Measurements from ENCODE around the gene CDH23. TPM values are rescaled to one million over a fixed set of nuclear protein-coding genes. Genes with fewer than 3 reads are reported as not detected.

The CDH23 gene
- total and polyA plus RNA-seq, 2 of the 8 experiments (the other 6 are each of a cell fraction or from before 2014, with no cell fraction given): 1.9 to 4.9 TPM

- no peak for TF ChIP-seq ZNF274 (IDR thresholded peaks at IDR 0.05; ENCODE audit: borderline replicate concordance, extremely low read depth, low read length)
- TF ChIP-seq GTF2F1 (IDR thresholded peaks at IDR 0.05; ENCODE audit: borderline replicate concordance, low read depth, low read length): no peak
- no peak for TF ChIP-seq TEAD4 (IDR thresholded peaks at IDR 0.05; ENCODE audit: low read depth, low read length)
- no peak for TF ChIP-seq TBP (IDR thresholded peaks at IDR 0.05; ENCODE audit: low read depth, low read length)
- TF ChIP-seq TAF1 (IDR thresholded peaks at IDR 0.05; ENCODE audit: low read depth, low read length): no peak
- TF ChIP-seq POLR2AphosphoS5 (IDR thresholded peaks at IDR 0.05; ENCODE audit: low read depth, low read length): no peak
- no peak for TF ChIP-seq EZH2 (IDR thresholded peaks at IDR 0.05; ENCODE audit: low read depth, low read length, severe bottlenecking)
- no peak for TF ChIP-seq POU5F1 (IDR thresholded peaks at IDR 0.05; ENCODE audit: low read depth, low read length)
- no peak for TF ChIP-seq MAFK (IDR thresholded peaks at IDR 0.05; ENCODE audit: low read depth, low read length)
- no peak for TF ChIP-seq RBBP5 (IDR thresholded peaks at IDR 0.05; ENCODE audit: borderline replicate concordance, low read depth, low read length)
- no peak for TF ChIP-seq RAD21 (IDR thresholded peaks at IDR 0.05 in 1 of 2, conservative IDR thresholded peaks at IDR 0.05 in 1 of 2; ENCODE audit: low read depth in 2 of 2, low read length in 2 of 2)
- no peaks in the 10 kb centered on the region for H3K27me3 ChIP-seq (replicated peaks in 1 of 4; ENCODE audit: control insufficient read depth in 3 of 4, extremely low read depth in 1 of 4, insufficient read depth in 3 of 4, low read length in 3 of 4)
- H4K91ac ChIP-seq (replicated peaks; ENCODE audit: insufficient read length, low read length): no peak overlapping the region
- no peak overlapping the region for H3K23ac ChIP-seq (ENCODE audit: insufficient read length)
- H3K36me3 ChIP-seq (ENCODE audit: control insufficient read depth in 2 of 4, insufficient read depth in 4 of 4, low read length in 3 of 4): no peaks in the 10 kb centered on the region
- H2BK15ac ChIP-seq (ENCODE audit: low read length): no peak overlapping the region
- no peak overlapping the region for H3K18ac ChIP-seq (ENCODE audit: extremely low read depth, low read length)
- H4K20me1 ChIP-seq (replicated peaks in 1 of 2; ENCODE audit: control insufficient read depth in 1 of 2, insufficient read depth in 2 of 2, low read length in 2 of 2): no peaks in the 10 kb centered on the region
- H3K79me1 ChIP-seq (ENCODE audit: low read depth, low read length): no peaks in the 10 kb centered on the region
- FAIRE-seq: no peak
- H4K5ac ChIP-seq (ENCODE audit: insufficient read length, low read depth, low read length): no peak overlapping the region
- H2BK120ac ChIP-seq (replicated peaks; ENCODE audit: low read depth, low read length): no peak overlapping the region
- H3K4ac ChIP-seq (replicated peaks; ENCODE audit: insufficient read length, low read depth, low read length): no peak overlapping the region
- H3K14ac ChIP-seq (ENCODE audit: insufficient read length): no peak overlapping the region
- 92% methylated on average over 5 of the region's 5 CpGs; no CpG with 5 or more reads in 1 of the 2 experiments for WGBS, 2 experiments (ENCODE audit: extremely low coverage in 1 of 2, insufficient coverage in 1 of 2, insufficient read length in 1 of 2, insufficient replicate concordance in 2 of 2, low coverage in 1 of 2, low lambda C conversion rate in 2 of 2, missing lambda C conversion rate in 1 of 2)
- no peak overlapping the region for H3K27ac ChIP-seq (ENCODE audit: low read depth, low read length)
- no peak overlapping the region for H3K56ac ChIP-seq (replicated peaks; ENCODE audit: insufficient read length, low read depth, low read length)
- no peak overlapping the region for H2AK5ac ChIP-seq (ENCODE audit: low read depth, low read length)
- H3K4me2 ChIP-seq (ENCODE audit: insufficient read depth in 1 of 2, low read depth in 2 of 2, low read length in 2 of 2): no peak overlapping the region
- ChIA-PET POLR2A (ENCODE audit: partially characterized antibody) (no interaction called here), CTCF (ENCODE audit: partially characterized antibody) (interaction anchor here (0.7 to 2.2 kb wide), 7 partner anchors 20 to 254 kb away, joined by 3 to 8 read pairs (median 4); no protein-coding TSS in a partner anchor)
- no peak overlapping the region for H2BK12ac ChIP-seq (ENCODE audit: low read depth, low read length)
- no peak overlapping the region for H2AFZ ChIP-seq (ENCODE audit: low read length)
- no peaks in the 10 kb centered on the region for H3K79me2 ChIP-seq (ENCODE audit: control insufficient read depth in 1 of 2, insufficient read depth in 2 of 2, low read length in 2 of 2)
- no peak overlapping the region for H3K4me3 ChIP-seq (ENCODE audit: extremely low read depth in 1 of 4, insufficient read depth in 2 of 4, low read depth in 3 of 4, low read length in 4 of 4)
- no peak overlapping the region for H4K8ac ChIP-seq (ENCODE audit: extremely low read depth, insufficient read depth, low read length)
- no peak overlapping the region for H2BK20ac ChIP-seq (ENCODE audit: low read length)
- no peaks in the 10 kb centered on the region for H3K4me1 ChIP-seq (replicated peaks in 1 of 4; ENCODE audit: control insufficient read depth in 3 of 4, insufficient read depth in 4 of 4, low read length in 3 of 4)
- no peaks in the 10 kb centered on the region for H3K23me2 ChIP-seq (ENCODE audit: low read depth, low read length)
- no peak for DNase-seq (ENCODE audit: low read depth in 1 of 2, low spot score in 2 of 2)
- no peak overlapping the region for H3K9ac ChIP-seq (replicated peaks in 1 of 4; ENCODE audit: extremely low read depth in 1 of 4, low read depth in 3 of 4, low read length in 3 of 4)
- no peak overlapping the region for H2BK5ac ChIP-seq (ENCODE audit: low read depth, low read length)
- H3K9me3 ChIP-seq (ENCODE audit: insufficient read depth in 2 of 2, low read depth in 1 of 2, low read length in 1 of 2): no peaks in the 10 kb centered on the region
Observed at GRCh38 chr10:71454347-71454746, 57.6 kb downstream of the CDH23 start.
